ENCODE results near the gene TSPAN9.

DNA sequence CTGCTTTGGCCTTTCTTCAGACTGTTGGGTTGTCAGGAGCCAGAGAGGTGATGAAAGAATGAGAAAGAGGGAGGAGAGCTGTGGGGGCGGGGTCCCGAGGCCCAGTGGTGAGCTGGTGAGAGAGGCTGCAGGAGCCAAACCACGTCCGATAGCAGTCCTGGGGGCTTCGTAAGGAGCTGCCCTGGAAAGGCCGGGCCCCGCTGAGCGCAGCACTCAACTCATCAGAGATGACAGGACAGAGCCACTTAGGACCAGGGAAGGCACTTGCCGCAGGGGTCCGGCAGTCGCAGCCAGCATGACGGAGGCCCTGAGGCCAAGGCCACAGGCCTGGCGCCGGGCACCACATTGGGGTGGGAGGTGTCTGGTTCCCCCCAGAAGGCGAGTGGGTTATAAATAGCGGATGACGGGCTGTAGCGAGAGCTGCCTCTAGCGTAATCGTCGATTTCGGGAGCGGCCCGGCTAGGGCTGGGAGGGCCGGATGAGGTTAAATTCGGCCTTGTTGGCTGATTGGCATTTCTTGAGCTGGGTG is 179.0 kb downstream of the TSPAN9 start:
- TF ChIP-seq, protein P1, sequence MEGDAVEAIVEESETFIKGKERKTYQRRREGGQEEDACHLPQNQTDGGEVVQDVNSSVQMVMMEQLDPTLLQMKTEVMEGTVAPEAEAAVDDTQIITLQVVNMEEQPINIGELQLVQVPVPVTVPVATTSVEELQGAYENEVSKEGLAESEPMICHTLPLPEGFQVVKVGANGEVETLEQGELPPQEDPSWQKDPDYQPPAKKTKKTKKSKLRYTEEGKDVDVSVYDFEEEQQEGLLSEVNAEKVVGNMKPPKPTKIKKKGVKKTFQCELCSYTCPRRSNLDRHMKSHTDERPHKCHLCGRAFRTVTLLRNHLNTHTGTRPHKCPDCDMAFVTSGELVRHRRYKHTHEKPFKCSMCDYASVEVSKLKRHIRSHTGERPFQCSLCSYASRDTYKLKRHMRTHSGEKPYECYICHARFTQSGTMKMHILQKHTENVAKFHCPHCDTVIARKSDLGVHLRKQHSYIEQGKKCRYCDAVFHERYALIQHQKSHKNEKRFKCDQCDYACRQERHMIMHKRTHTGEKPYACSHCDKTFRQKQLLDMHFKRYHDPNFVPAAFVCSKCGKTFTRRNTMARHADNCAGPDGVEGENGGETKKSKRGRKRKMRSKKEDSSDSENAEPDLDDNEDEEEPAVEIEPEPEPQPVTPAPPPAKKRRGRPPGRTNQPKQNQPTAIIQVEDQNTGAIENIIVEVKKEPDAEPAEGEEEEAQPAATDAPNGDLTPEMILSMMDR (IDR thresholded peaks at IDR 0.05), result no peak
- peak in 1 of 2 donors; percentile 21 for TF ChIP-seq POLR2A (IDR thresholded peaks at IDR 0.05)

Data from heart left ventricle (tissue), 13 donors.